GM12872 (cell line): ENCODE results near the gene SCRN3.

Experiments
- TF ChIP-seq, protein P1 (sequence below): IDR thresholded peaks from 3 replicates; pipeline ENCODE4 v1.5.1; 2011; ENCODE audit warnings: low read depth, mild to moderate bottlenecking, low read length, moderate library complexity; ENCODE audit not compliant: insufficient read depth

Gene SCRN3

DNA sequence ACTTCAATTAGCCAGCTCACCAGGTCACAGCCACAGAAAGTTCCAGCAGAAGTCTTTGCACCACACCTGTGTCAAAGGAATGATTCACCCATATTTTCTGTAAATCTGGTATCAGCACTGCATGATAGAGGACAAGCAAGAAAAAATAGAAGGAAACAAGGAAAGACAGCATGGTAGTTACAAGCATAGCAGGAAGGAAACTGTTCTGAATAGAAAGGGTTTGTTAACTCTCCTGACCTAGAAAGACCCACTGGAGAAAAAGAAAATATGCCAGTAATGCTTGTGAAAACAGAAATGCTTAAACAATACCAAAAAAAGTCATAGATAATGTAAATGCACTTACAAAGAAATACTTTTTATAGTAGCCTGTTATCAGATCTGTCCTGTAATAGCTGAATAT lies 40.8 kb downstream of the SCRN3 start:
- TF ChIP-seq, protein P1, sequence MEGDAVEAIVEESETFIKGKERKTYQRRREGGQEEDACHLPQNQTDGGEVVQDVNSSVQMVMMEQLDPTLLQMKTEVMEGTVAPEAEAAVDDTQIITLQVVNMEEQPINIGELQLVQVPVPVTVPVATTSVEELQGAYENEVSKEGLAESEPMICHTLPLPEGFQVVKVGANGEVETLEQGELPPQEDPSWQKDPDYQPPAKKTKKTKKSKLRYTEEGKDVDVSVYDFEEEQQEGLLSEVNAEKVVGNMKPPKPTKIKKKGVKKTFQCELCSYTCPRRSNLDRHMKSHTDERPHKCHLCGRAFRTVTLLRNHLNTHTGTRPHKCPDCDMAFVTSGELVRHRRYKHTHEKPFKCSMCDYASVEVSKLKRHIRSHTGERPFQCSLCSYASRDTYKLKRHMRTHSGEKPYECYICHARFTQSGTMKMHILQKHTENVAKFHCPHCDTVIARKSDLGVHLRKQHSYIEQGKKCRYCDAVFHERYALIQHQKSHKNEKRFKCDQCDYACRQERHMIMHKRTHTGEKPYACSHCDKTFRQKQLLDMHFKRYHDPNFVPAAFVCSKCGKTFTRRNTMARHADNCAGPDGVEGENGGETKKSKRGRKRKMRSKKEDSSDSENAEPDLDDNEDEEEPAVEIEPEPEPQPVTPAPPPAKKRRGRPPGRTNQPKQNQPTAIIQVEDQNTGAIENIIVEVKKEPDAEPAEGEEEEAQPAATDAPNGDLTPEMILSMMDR, result no peak

DNA sequence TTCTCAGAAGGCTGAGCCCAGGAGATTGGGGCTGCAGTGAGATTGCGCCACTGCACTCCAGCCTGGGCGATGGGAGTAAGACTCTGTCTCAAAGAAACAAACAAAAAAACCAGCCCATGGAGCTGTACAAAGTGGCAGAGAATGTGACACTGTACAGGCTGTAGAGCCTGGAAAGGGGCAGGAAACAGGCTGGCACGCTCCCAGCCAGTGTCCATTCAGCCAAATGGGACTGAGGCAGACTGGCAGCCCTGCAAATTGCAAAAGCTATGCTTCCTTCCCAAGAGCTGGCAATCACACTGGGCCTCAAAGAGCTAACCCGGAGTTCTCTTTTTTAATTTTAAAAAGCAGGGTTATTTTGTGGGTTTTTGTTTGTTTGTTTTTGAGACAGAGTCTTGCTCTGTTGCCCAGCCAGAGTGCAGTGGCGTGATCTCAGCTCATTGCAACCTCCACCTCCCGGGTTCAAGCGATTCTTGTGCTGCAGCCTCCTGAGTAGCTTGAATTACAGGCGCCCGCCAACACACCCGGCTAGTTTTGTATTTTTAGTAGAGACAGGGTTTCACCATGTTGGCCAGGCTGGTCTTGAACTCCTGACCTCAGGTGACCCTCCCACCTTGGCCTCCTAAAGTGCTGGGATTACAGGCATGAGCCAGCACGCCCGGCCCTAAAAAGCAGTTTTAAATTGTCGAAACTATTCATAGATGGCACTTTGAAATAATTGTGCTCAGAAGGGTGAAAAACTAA lies 42.8 kb downstream of the SCRN3 start:
- TF ChIP-seq, protein P1, result no peak

DNA sequence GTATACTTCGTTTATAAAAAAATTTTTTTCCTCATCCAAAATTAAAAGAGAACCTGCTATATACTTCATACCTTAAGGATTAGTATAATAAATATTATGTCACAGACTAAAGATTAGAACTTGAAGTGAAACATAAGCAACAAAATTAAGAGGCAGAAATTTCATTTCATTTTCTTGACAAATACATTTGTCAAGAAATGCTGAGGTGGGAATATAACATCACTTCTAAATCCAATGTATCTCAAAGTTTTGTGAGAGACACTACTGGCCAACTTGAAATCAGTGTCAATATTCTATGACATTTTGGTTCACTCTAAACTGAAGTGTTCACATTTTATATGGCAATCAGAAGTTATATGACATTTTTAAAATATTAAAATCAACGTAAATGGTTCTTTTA lies 43.8 kb downstream of the SCRN3 start:
- TF ChIP-seq, protein P1, result no peak

DNA sequence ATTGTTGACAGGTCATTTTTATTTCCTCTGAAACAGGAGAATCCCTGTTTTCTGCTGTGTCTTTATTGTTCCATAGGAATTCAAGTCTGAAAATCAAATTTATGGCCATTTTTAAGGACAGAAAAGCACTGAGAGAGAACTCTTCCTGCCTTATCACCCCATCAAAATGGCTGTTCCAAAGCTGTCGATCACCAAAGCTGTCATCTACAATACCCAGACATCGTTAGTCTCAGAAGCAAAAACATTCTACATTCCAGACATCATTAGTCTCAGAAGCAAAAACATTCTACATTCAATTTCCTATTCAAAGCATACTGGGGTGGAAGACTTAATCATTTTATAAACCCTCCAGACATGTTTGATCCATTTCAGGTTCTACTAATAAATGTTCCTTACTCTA lies 44.4 kb downstream of the SCRN3 start:
- TF ChIP-seq, protein P1, result no peak

DNA sequence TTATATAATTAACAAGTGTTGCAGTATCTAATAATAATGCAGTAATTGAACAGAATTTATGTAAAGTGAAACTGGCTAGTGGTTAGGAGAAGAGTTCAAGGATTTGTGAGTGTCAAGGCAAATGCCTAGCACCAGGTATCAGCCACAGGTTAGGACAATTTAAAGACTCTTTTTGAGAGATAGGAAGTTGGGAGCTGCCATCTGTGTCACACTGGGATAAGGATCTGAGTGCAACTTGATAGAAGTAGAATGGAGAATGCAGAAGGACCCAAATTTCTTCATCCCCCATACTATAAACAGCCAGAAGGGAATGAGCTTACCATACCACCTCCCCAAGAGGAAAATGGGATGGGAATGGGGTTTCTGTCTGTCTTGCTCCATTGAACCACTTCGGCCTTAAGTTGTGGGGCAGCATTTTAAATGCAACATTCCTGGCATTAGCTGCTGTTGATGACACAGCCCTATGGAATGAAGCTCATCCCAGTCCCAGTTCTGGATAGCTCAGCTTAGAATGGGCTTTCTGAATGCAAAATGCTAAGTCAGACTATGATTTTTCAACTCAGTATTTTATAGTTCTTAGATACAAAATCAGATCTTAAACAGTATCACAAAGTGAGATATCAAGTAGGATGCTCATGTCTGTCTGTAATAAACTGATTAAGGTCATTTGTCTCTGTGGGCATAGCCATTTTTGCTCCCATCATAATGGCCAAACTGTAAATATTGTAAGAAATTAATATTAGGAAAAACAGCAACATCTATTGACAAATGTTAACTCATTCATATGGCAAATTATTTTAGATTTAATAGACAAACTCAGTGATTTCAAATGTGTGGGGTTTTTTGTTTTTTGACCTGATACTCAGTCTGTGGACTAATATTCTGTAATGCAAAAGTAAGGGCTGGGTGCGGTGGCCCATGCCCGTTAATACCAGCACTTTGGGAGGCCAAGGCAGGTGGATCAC lies 47.3 kb downstream of the SCRN3 start:
- TF ChIP-seq, protein P1, result no peak

DNA sequence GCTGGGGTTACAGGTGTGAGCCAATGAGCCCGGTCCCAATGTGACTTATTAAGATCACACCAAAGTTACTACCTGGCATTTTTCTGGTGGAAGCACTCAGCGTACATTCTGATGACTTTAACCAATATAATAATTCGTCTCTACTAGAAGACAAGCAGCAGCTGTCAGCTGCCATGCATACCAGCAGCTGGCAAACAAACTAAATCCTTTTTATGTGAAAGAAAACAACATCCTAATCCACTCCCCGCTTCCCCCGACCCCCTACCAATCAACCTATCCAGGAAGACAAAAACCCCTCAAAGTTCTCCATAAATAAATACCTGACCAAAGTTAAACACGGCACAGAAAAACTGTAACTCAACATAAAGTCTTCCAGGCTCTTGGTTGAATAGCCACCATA lies 49.2 kb downstream of the SCRN3 start:
- TF ChIP-seq, protein P1, result no peak

DNA sequence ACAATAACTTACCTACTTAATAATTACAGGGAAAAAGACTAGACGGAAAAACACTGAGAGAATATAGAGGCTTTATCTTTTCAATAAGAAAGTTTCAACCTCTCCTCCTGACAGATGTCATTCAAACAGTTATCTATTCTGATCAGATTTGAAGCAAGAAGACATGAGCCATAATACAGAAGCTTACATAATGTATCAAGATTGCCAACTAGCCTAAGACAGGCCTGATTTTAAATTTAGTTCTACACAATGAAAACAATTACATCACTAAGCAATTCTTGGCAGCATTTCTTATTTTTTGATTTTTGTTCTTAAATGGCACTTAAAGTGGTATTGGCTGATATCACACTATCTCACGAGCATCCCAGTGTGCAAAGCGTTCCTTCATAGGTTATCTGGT lies 49.7 kb downstream of the SCRN3 start:
- TF ChIP-seq, protein P1, result no peak
